GM20000 (cell line): ENCODE results near the gene MAD2L1.
"Not testable (repeated sequence)": the region's sequence is repeated elsewhere in the genome, so short reads cannot be mapped to it uniquely, and the experiment has no call there.

Experiments
- DNase-seq: peaks from one replicate; pipeline ENCODE4 v3.0.0; 2012; ENCODE audit warnings: low spot score
- TF ChIP-seq, protein P1 (sequence below): IDR thresholded peaks from 2 replicates; pipeline ENCODE4 v1.5.1; 2012; ENCODE audit warnings: mild to moderate bottlenecking, control low read depth; ENCODE audit errors: extremely low read depth, missing control alignments

The MAD2L1 gene

GRCh38 chr4:120078216-120078615, 11.6 kb upstream of the MAD2L1 start:
- no peak for DNase-seq
- TF ChIP-seq, protein P1, sequence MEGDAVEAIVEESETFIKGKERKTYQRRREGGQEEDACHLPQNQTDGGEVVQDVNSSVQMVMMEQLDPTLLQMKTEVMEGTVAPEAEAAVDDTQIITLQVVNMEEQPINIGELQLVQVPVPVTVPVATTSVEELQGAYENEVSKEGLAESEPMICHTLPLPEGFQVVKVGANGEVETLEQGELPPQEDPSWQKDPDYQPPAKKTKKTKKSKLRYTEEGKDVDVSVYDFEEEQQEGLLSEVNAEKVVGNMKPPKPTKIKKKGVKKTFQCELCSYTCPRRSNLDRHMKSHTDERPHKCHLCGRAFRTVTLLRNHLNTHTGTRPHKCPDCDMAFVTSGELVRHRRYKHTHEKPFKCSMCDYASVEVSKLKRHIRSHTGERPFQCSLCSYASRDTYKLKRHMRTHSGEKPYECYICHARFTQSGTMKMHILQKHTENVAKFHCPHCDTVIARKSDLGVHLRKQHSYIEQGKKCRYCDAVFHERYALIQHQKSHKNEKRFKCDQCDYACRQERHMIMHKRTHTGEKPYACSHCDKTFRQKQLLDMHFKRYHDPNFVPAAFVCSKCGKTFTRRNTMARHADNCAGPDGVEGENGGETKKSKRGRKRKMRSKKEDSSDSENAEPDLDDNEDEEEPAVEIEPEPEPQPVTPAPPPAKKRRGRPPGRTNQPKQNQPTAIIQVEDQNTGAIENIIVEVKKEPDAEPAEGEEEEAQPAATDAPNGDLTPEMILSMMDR, result no peak

DNA sequence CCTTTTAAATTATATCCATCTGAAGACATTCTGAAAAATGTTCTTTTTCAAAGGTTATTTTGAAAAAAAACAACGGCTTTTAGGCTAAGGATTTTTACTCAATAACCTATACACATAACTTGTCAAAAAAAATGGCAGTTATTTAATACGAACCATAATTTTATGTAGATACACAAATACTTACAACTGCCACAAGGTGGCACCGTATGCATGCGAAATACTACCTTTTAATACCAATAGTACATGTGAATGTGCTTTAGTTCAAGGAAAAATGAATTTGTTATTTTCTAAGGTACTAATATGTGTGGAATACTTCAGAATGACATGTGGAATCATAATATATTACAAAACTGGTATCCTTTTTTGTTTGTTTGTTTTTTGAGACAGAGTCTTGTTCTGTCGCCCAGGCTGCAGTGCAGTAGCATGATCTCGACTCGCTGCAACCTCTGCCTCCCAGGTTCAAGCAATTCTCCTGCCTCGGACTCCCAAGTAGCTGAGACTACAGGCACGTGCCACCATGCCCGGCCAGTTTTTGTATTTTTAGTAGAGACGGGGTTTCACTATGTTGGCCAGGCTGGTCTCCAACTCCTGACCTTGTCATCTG, 4.6 kb upstream of the MAD2L1 start:
- TF ChIP-seq, protein P1, result peak; percentile 39
- peak; percentile 32 for DNase-seq

GRCh38 chr4:120070196-120070595, 3.5 kb upstream of the MAD2L1 start:
- TF ChIP-seq, protein P1, result no peak
- DNase-seq, result no peak

DNA sequence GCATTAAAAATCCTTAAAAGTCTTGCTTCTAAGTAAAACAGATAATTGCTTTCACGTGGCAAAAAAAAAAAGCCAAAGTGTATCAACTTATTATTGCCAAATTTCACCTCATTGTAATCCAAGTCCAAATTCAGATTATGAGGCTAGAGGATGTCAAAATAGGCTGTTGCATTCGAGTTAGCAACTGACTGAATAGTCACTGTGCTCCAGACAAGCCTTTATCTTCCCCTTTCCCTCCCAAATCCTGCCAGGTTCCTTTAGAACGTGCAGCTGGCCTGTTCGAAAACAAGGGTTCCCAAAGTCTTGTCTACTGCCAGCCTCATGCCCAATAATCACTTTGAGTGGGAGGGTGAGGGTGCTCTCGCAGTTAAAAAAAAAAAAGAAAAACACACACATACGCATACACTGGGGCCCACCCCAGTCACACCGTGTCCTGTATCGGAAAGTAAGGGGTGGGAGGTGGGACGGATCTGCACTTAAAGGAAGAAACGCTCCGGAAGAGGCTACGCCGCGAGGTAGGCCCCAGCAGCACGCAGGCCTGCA, 603 bp downstream of the MAD2L1 start:
- DNase-seq, result peak; percentile 48
- TF ChIP-seq, protein P1, result no peak

GRCh38 chr4:120064887-120065286, 1.8 kb downstream of the MAD2L1 start:
- TF ChIP-seq, protein P1, result no peak
- no peak for DNase-seq

GRCh38 chr4:120063711-120064110, 2.9 kb downstream of the MAD2L1 start:
- not testable (repeated sequence) for DNase-seq

- TF ChIP-seq, protein P1, result no peak
- no peak for DNase-seq
These were observed 3.9 kb downstream of the MAD2L1 start for GRCh38 chr4:120062663-120063195.

DNA sequence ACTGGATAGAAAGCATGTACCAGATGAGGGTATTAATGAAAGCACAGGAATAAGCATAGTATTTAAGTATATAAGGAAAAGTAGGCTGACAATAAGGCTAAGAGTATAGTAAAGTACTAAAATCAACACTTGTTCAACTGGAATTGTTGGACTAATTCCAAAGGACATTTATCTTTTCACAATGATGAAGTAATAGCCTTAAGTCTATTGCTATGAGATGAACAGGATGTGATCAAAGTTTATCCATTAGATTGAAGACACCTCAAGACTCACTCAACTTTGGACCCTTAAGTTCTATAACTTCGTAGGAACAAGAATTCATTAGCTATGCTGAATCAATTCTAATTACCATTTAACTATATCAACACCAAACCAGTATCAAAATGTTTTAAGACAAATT, 7.6 kb downstream of the MAD2L1 start:
- TF ChIP-seq, protein P1, result no peak
- no peak for DNase-seq
